ENCODE results near the gene TPRX1. TPM values are rescaled to one million over a fixed set of nuclear protein-coding genes. Genes with fewer than 3 reads are reported as not detected.

TPRX1 gene
- total and polyA plus RNA-seq, 9 of the 15 experiments (the other 6 are each of a cell fraction or from before 2014, with no cell fraction given): not detected

DNA sequence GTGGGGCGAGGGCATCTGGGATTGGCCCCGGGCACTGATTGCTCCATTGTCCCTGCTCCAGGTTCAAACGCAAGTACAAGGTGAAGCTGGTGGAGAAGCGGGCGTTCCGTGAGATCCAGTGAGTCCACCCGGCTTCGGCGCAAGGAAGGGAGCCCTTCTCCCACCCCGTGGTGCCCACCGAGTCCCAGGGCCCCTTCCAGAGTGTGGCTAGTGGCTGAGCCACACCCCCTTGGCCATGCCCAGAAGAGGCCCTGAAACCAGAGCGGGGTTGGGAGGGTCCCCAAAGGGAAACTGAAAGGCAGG lies 47.8 kb downstream of the TPRX1 start:
- no TSS peak for BruUV-seq (replicated peaks)
- ATAC-seq (no peak), FAIRE-seq (no peak), DNase-seq (ENCODE audit: extremely low read depth in 1 of 4, low spot score in 3 of 4) (no peak)
- Histone ChIP-seq H3K4me1 (replicated peaks in 1 of 2; ENCODE audit: control insufficient read depth in 2 of 2, insufficient read depth in 2 of 2, low read length in 2 of 2) (peaks cover 0 to 21% of the 10 kb centered on the region in 2 experiments; a peak in 2 of 5 replicates), H3K9ac (ENCODE audit: insufficient read depth in 1 of 2, low read depth in 2 of 2, low read length in 2 of 2) (no peak overlapping the region; a peak in 1 of 4 replicates), H3K79me2 (ENCODE audit: control insufficient read depth, insufficient read depth, low read length) (no peaks in the 10 kb centered on the region), H3K4me3 (no peak overlapping the region), H3K36me3 (ENCODE audit: control insufficient read depth, insufficient read depth, low read length) (peaks cover 76% of the 10 kb centered on the region; the same call in 2 of the 3 replicates), H2AFZ (ENCODE audit: low read depth, low read length) (no peak overlapping the region), H3K27ac (ENCODE audit: extremely low read depth, low read depth, low read length) (no peak overlapping the region), H3K4me2 (ENCODE audit: insufficient read depth, low read length) (no peak overlapping the region), H3K9me3 (replicated peaks; ENCODE audit: control insufficient read depth, insufficient read depth, low read depth, low read length) (no peaks in the 10 kb centered on the region), H4K20me1 (replicated peaks; ENCODE audit: control insufficient read depth, insufficient read depth, low read length) (peaks cover 7% of the 10 kb centered on the region), H3K9me1 (ENCODE audit: control insufficient read depth, insufficient read depth, low read length) (no peaks in the 10 kb centered on the region), H3K27me3 (ENCODE audit: control insufficient read depth in 2 of 2, insufficient read depth in 2 of 2, low read length in 2 of 2) (no peaks in the 10 kb centered on the region)
- no peak for TF ChIP-seq DDX20 (tag; IDR thresholded peaks at IDR 0.05; ENCODE audit: low read depth)
- peak; percentile 57 for TF ChIP-seq RBFOX2 (IDR thresholded peaks at IDR 0.05; ENCODE audit: low read depth, low read length)
- peak; percentile 50 for TF ChIP-seq POLR2G (IDR thresholded peaks at IDR 0.05; ENCODE audit: low read depth, low read length)
- TF ChIP-seq RBM22 (IDR thresholded peaks at IDR 0.05; ENCODE audit: low read depth, low read length, poor library complexity, severe bottlenecking): peak; percentile 12
- ChIA-PET POLR2A (interaction anchor here (0.6 to 3.4 kb wide), 4 partner anchors 10 to 979 kb away, joined by 3 to 17 read pairs (median 12); partner anchors contain the start of gene NOP53), CTCF (ENCODE audit: low intra/inter-chr PET ratio) (no interaction called here)
- 83% methylated on average over 2 of the region's 12 CpGs for WGBS (ENCODE audit: insufficient coverage, low coverage, missing lambda C conversion rate)
- intact Hi-C loops (cut with micrococcal nuclease) (no loop called here), in situ Hi-C loops (cut with MboI) (no loop called here)
